B cell (primary cell): ENCODE data around the gene DNM1. TPM values are rescaled to one million over a fixed set of nuclear protein-coding genes. Genes with fewer than 3 reads are reported as not detected.

Experiments used
- ATAC-seq: fragments of 200-7000 bp; cut with Tn5 transposase; one replicate; pipeline ENCODE4 v1.10.0; 2021; ENCODE audit warnings: low read depth, mild to moderate bottlenecking, moderate number of reproducible peaks, moderate library complexity
- CTCF ChIA-PET: fragments of 350-600 bp; sonication (Branson Sonifier 250); formaldehyde crosslinking; loops from one replicate; lab custom pipeline; 2021; ENCODE audit warnings: antibody characterized with exemption, inconsistent platforms; lab: Charles Lee
- POLR2A ChIA-PET: fragments of 350-600 bp; sonication (Branson Sonifier 250); formaldehyde crosslinking; loops from one replicate; lab custom pipeline; 2021; ENCODE audit warnings: antibody characterized with exemption; lab: Charles Lee
- DNase-seq: peaks from one replicate; pipeline ENCODE4 v3.0.0; 2013
- H2AFZ ChIP-seq: 2 replicates; pipeline ENCODE4 v1.6.1; 2012; ENCODE audit warnings: mild to moderate bottlenecking, low read depth, low read length; ENCODE audit not compliant: insufficient read depth, poor library complexity, severe bottlenecking
- H3K27ac ChIP-seq, 2 donors: 1 replicate in 1 of 2; 2 replicates in 1 of 2; pipeline ENCODE4 v1.5.1; 2012 to 2013; ENCODE audit warnings: low read length in 2 of 2, mild to moderate bottlenecking in 2 of 2, moderate library complexity in 1 of 2
- H3K27me3 ChIP-seq, 4 experiments: fragments of 200-600 bp in 1 of 4; sonication (generic) in 1 of 4; replicated peaks in 1 of 4; 1 replicate in 2 of 4; 2 replicates in 2 of 4; pipeline versions ENCODE4 v1.6.1 to v1.7.0; 2013 to 2016; ENCODE audit warnings: low read length in 3 of 4, mild to moderate bottlenecking in 2 of 4, mixed read lengths in 1 of 4, moderate library complexity in 1 of 4; ENCODE audit not compliant: insufficient read depth in 4 of 4, control insufficient read depth in 3 of 4; ENCODE audit errors: control extremely low read depth in 1 of 4
- H3K36me3 ChIP-seq, 2 experiments: replicated peaks in 1 of 2; 1 replicate in 1 of 2; 2 replicates in 1 of 2; pipeline versions ENCODE4 v1.6.1 to v1.7.1; 2013; ENCODE audit warnings: low read length in 1 of 2; ENCODE audit not compliant: insufficient read depth in 2 of 2, control insufficient read depth in 1 of 2; ENCODE audit errors: control extremely low read depth in 1 of 2, extremely low read depth in 1 of 2
- H3K4me1 ChIP-seq, 2 donors: fragments of 200-600 bp in 1 of 2; sonication (generic) in 1 of 2; 1 replicate in 1 of 2; 2 replicates in 1 of 2; pipeline versions ENCODE4 v1.5.1 to v1.6.1; 2013 to 2017; ENCODE audit warnings: low read length in 2 of 2; ENCODE audit not compliant: control insufficient read depth in 2 of 2, insufficient read depth in 2 of 2
- H3K4me2 ChIP-seq: replicated peaks from 2 replicates; pipeline ENCODE3; 2012; ENCODE audit warnings: mild to moderate bottlenecking, low read depth, low read length; ENCODE audit not compliant: poor library complexity, severe bottlenecking
- H3K4me3 ChIP-seq, 5 experiments: fragments of 200-600 bp in 1 of 5; sonication (generic) in 1 of 5; 1 replicate in 3 of 5; 2 replicates in 2 of 5; pipeline versions ENCODE4 v1.5.1 to v1.7.0; 2011 to 2016; ENCODE audit warnings: low read length in 4 of 5, mild to moderate bottlenecking in 4 of 5, low read depth in 2 of 5, control low read depth in 1 of 5, moderate library complexity in 1 of 5; ENCODE audit not compliant: insufficient read depth in 1 of 5; ENCODE audit errors: control extremely low read depth in 1 of 5, extremely low read depth in 1 of 5
- H3K79me2 ChIP-seq: fragments of 200-600 bp; sonication (generic); one replicate; pipeline ENCODE4 v1.6.0; 2016; ENCODE audit warnings: low read length; ENCODE audit not compliant: control insufficient read depth, insufficient read depth
- H3K9ac ChIP-seq: fragments of 200-600 bp; sonication (generic); 2 replicates; pipeline ENCODE4 v1.6.1; 2017; ENCODE audit warnings: mild to moderate bottlenecking, low read length, moderate library complexity
- H3K9me3 ChIP-seq, 3 donors: one replicate each; pipeline versions ENCODE4 v1.6.1 to v1.7.1; 2013; ENCODE audit warnings: low read length in 2 of 3; ENCODE audit not compliant: control insufficient read depth in 2 of 3, insufficient read depth in 1 of 3; ENCODE audit errors: control extremely low read depth in 1 of 3
- H4K20me1 ChIP-seq: 2 replicates; pipeline ENCODE4 v1.6.0; 2012; ENCODE audit warnings: mild to moderate bottlenecking, low read length; ENCODE audit not compliant: insufficient read depth, control insufficient read depth, poor library complexity, severe bottlenecking
- H3K27ac Mint-ChIP-seq: one replicate; pipeline ENCODE4 v1.8.0; 2021; ENCODE audit warnings: mixed read lengths
- H3K27me3 Mint-ChIP-seq: one replicate; pipeline ENCODE4 v1.8.0; 2021; ENCODE audit warnings: mixed read lengths
- H3K4me1 Mint-ChIP-seq: one replicate; pipeline ENCODE4 v1.8.0; 2021; ENCODE audit warnings: mixed read lengths
- H3K4me3 Mint-ChIP-seq: one replicate; pipeline ENCODE4 v1.8.0; 2021; ENCODE audit warnings: mixed read lengths
- H3K9me3 Mint-ChIP-seq: one replicate; pipeline ENCODE4 v1.8.0; 2022; ENCODE audit warnings: mixed read lengths; ENCODE audit not compliant: insufficient read depth
- CTCF ChIP-seq: fragments of 200-600 bp; IDR thresholded peaks from one replicate; pipeline ENCODE4 v1.8.0; 2022; ENCODE audit warnings: antibody characterized with exemption, mild to moderate bottlenecking
- EZH2 ChIP-seq: IDR thresholded peaks from 2 replicates; pipeline ENCODE4 v1.6.1; 2012; ENCODE audit warnings: borderline replicate concordance, low read depth, mild to moderate bottlenecking, moderate library complexity, low read length; ENCODE audit not compliant: insufficient read depth, poor library complexity, severe bottlenecking
- WGBS: methylation state at CpG from one replicate; pipeline ENCODE4 v1.1.5; 2013; ENCODE audit warnings: missing lambda C conversion rate; ENCODE audit not compliant: insufficient coverage; 5-methylcytosine and 5-hydroxymethylcytosine counted together
- intact Hi-C: fragments of 100-400 bp; cut with micrococcal nuclease; formaldehyde crosslinking; loops from one replicate; pipeline ENCODE4 v1.10.0; 2022
- polyA plus RNA-seq: library from polyadenylated mRNA; depleted of rRNA; stranded (reverse); fragments of >200 nt; gene quantifications from 2 replicates; pipeline ENCODE4 v1.2.3, GENCODE V29; 2012
- total RNA-seq, 2 donors: library from RNA; stranded (reverse); fragments of 120-200 nt in 1 of 2; gene quantifications; 1 replicate in 1 of 2; 2 replicates in 1 of 2; pipeline versions ENCODE4 v1.2.3 to v1.2.4, GENCODE V29; 2013 to 2022

Gene DNM1
- total and polyA plus RNA-seq, 2 donors (not counting 1 experiment from before 2014, with no cell fraction given), result 0.63 to 1.3 TPM

GRCh38 chr9:128249908-128250838, 47.0 kb downstream of the DNM1 start:
- Mint-ChIP-seq H3K4me3 (peak overlapping the region; percentile 93), H3K27ac (peak overlapping the region; percentile 92), H3K27me3 (peaks cover 17% of the 10 kb centered on the region), H3K4me1 (peaks cover 33% of the 10 kb centered on the region), H3K9me3 (no peaks in the 10 kb centered on the region)
- Histone ChIP-seq H2AFZ (peak overlapping the region; percentile 85), H3K9ac (peak overlapping the region; percentile 72), H3K27ac (peak overlapping the region; percentile 53 to 63), H3K79me2 (no peaks in the 10 kb centered on the region), H3K27me3 (peaks cover 0 to 4% (median 0%) of the 10 kb centered on the region in 4 experiments), H3K4me2 (peak overlapping the region; percentile 99), H3K4me1 (peaks cover 10 to 26% of the 10 kb centered on the region in 2 donors), H3K4me3 (peak overlapping the region in 4 of 5 experiments; percentile 47 to 74 (median 60)), H3K9me3 (no peaks in the 10 kb centered on the region), H4K20me1 (no peaks in the 10 kb centered on the region), H3K36me3 (no peaks in the 10 kb centered on the region)
- ATAC-seq (peak; percentile 98), DNase-seq (peak; percentile 97)
- WGBS, result 4% methylated on average over 80 of the region's 81 CpGs
- TF ChIP-seq EZH2, result no peak
- TF ChIP-seq CTCF, result no peak
- ChIA-PET CTCF (interaction anchor here (0.6 to 1.3 kb wide), 9 partner anchors 9 to 515 kb away, joined by 3 to 6 read pairs (median 3); partner anchors contain the start of genes DNM1, GOLGA2, SWI5 and TOR2A), POLR2A (interaction anchor here (0.6 to 1.3 kb wide), 5 partner anchors 26 to 1385 kb away, joined by 4 to 5 read pairs (median 4); partner anchors contain the start of genes BBLN, GOLGA2 and SWI5)
- intact Hi-C loops, result loop anchor here (1.0 to 5.0 kb wide), 7 partner anchors 26 to 632 kb away; partner anchors contain the start of genes CIZ1, COQ4, DNM1 and GOLGA2
